Skeletal muscle satellite cell (primary cell): ENCODE results near the gene TBX4.
"Not testable (repeated sequence)": the region's sequence is repeated elsewhere in the genome, so short reads cannot be mapped to it uniquely, and the experiment has no call there.

Experiments
- H3K27me3 ChIP-seq: 2 replicates; pipeline ENCODE4 v1.7.0; 2013; ENCODE audit warnings: low read length; ENCODE audit not compliant: control insufficient read depth, insufficient read depth
- H3K36me3 ChIP-seq: 2 replicates; pipeline ENCODE4 v1.7.0; 2013; ENCODE audit warnings: mild to moderate bottlenecking, control low read depth, low read length; ENCODE audit not compliant: insufficient read depth
- H3K4me1 ChIP-seq: 2 replicates; pipeline ENCODE4 v1.7.0; 2013; ENCODE audit warnings: low read length; ENCODE audit not compliant: control insufficient read depth, insufficient read depth
- H3K4me2 ChIP-seq: 2 replicates; pipeline ENCODE4 v1.7.0; 2013; ENCODE audit warnings: mild to moderate bottlenecking, low read length
- H3K4me3 ChIP-seq: 2 replicates; pipeline ENCODE4 v1.7.0; 2013; ENCODE audit warnings: low read length
- H3K9ac ChIP-seq: 2 replicates; pipeline ENCODE4 v1.7.0; 2013; ENCODE audit warnings: mild to moderate bottlenecking, low read depth, low read length, moderate library complexity
- H3K9me3 ChIP-seq: replicated peaks from 2 replicates; pipeline ENCODE4 v1.7.0; 2013; ENCODE audit warnings: mild to moderate bottlenecking, control low read depth, low read length

The TBX4 gene

DNA sequence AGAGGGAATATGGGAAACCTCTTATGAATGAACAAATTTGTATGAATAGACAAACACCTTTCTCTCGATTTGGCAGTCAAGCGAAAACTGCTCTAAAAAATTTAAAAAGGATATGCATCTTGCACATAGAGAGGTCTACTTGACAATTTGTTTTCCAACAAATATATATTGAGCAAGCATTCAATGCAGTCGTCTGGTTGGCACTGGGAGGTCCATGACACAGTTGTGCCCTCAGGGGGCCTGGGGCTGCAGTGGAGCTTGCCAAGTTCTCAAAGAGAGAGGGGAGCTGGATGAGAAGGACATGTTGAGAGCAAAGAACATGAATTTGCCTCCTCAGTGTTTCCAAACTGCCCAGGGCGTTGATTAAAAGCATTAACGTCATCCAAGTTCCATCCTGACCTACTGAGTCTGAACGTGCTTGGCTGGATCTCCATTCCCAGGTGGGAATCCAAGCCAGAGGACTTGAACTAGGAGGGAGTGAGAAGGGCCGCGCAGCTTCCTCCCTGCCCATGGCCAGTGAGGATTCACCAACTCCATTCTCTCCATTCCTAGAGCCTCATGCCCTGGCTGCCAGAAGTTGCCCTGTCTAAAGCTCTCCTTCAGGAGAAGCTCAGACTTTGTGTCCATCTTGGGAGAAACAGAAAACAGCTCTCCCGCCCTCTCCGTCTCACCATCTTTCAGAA, 28.1 kb upstream of the TBX4 start:
- no peak overlapping the region for H3K9ac ChIP-seq
- peaks cover 25% of the 10 kb centered on the region for H3K27me3 ChIP-seq
- no peak overlapping the region for H3K4me2 ChIP-seq
- no peaks in the 10 kb centered on the region for H3K9me3 ChIP-seq
- H3K4me3 ChIP-seq: no peak overlapping the region
- H3K4me1 ChIP-seq: peaks cover 9% of the 10 kb centered on the region
- no peaks in the 10 kb centered on the region for H3K36me3 ChIP-seq

DNA sequence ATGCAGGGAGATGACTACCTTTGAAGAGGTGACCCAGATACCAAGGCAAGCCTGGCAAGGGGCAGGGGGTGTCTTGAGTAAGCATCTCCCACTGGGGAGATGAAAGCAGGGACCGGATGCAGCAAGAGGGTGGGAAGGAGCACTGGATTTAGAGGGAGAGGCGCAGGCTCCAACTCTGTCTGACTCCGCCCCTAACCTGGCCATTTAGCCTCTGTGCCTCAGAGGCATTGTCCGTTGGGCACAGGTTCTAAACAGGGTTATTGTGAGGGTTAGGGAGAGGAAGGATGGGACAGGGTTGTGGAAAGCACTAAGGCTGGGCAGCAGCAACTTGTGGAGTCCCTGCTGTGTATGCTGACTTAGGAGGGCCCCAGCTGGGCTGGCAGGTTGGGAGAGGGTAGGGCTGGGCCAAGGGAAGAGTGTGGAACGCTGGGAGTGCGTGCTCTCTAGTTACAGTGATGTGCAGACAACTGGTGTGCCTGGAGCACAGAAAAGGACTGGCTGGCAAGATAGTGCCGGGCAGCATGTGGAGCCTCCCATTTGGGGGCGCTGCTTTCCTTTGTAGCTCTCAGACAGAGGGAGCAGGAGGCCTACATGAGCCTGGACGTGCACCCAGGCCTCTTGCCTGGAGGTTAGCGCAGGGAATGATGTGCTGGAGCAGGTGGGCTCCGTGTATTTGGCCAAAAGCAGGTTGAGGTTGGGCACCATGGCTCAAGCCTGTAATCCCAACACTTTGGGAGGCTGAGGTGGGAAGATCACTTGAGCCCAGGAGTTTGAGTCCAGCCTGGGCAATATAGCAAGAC, 26.3 kb upstream of the TBX4 start:
- Histone ChIP-seq H3K27me3 (peaks cover 17% of the 10 kb centered on the region), H3K4me1 (peaks cover 9% of the 10 kb centered on the region), H3K4me3 (no peak overlapping the region), H3K9me3 (no peaks in the 10 kb centered on the region), H3K4me2 (no peak overlapping the region), H3K36me3 (no peaks in the 10 kb centered on the region), H3K9ac (no peak overlapping the region)

DNA sequence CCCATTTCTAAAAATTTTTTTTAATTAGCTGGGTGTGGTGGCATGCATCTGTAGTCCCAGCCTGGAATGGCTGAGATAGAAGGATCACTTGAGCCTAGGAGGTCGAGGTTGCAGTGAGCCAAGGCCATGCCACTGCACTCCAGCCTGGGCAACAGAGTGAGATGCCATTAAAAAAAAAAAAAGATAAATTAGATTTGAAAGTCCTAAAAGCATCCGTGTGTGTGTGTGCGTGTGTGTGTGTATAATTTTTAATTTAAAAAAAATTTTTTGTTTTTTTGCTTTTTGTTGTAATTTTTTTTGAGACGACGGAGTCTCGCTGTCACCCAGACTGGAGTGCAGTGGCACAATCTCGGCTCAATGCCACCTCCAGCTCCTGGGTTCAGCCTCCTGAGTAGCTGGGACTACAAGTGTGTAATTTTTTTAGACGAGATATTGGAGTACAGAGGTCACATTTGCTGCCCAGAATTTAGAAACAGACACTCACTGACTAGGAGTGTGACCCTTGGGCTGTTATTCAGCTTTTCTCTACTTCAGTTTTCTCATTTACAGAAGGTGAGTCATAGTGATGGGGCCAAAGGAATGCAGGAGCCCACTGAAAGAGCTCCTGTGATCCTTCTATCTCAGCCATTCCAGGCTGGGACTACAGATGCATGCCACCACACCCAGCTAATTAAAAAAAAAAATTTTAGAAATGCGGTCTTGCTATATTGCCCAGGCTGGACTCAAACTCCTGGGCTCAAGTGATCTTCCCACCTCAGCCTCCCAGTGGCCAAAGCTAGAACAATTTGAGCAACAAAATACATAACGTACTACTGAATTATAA, 25.5 kb upstream of the TBX4 start:
- Histone ChIP-seq H3K36me3 (no peaks in the 10 kb centered on the region), H3K9ac (no peak overlapping the region), H3K4me3 (no peak overlapping the region), H3K4me1 (peaks cover 11% of the 10 kb centered on the region), H3K9me3 (no peaks in the 10 kb centered on the region), H3K27me3 (peaks cover 10% of the 10 kb centered on the region), H3K4me2 (no peak overlapping the region)

DNA sequence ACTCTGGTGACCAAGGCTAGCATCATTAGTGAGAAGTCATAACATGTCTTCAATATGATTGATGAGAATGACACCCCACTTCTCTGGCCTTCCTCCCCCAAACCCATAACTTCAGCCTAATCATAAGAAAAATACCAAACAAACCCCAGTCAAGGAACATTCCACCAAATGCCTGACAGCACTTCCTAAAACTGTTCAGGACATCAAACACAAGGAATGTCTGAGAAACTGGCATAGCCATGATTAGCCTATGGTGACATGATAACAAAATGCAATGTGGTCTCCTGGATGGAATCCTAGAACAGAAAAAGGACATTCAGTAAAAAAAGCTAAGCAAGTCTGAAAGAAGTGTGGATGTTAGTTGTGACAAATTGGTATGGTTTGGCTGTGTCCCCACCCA, 24.7 kb upstream of the TBX4 start:
- H3K9me3 ChIP-seq: no peaks in the 10 kb centered on the region
- H3K36me3 ChIP-seq: no peaks in the 10 kb centered on the region
- H3K4me3 ChIP-seq: no peak overlapping the region
- H3K4me2 ChIP-seq: no peak overlapping the region
- H3K27me3 ChIP-seq: peaks cover 4% of the 10 kb centered on the region
- H3K4me1 ChIP-seq: peaks cover 13% of the 10 kb centered on the region
- H3K9ac ChIP-seq: no peak overlapping the region

DNA sequence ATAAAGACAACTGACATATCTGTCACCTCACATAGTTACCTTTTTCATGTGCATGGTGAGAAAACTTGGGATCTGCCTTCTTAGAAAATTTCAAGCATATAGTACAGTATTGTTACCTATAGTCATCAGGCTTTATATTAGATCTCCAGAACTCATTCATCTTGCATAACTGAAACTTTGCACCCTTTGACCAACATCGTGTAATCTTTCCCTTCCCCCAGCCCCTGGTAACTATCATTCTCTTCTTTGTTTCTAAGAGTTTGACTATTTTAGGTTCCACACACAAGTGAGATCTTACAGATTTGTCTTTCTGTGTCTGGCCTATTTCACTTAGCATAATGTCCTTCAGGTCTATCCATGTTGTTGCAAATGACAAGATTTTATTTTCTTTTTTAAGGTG, 22.9 kb upstream of the TBX4 start:
- no peaks in the 10 kb centered on the region for H3K27me3 ChIP-seq
- no peaks in the 10 kb centered on the region for H3K9me3 ChIP-seq
- no peak overlapping the region for H3K4me2 ChIP-seq
- H3K36me3 ChIP-seq: no peaks in the 10 kb centered on the region
- H3K9ac ChIP-seq: no peak overlapping the region
- no peak overlapping the region for H3K4me3 ChIP-seq
- peaks cover 13% of the 10 kb centered on the region for H3K4me1 ChIP-seq

DNA sequence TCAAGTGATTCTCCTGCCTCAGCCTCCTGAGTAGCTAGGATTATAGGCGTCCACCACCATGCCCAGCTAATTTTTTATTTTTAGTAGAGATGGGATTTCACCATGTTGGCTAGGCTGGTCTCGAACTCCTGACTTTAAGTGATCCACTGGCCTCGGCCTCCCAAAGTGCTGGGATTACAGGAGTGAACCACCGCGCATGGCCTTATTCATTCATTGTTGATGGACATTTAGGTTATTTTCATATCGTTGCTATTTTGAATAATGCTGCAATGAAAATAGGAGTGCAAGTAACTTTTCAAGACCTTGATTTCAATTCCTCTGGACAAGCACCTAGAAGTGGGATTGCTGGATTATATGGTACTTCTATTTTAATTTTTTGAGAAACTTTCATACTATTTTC, 22.4 kb upstream of the TBX4 start:
- not testable (repeated sequence) for H3K4me3 ChIP-seq, H3K27me3 ChIP-seq, H3K4me2 ChIP-seq, H3K9me3 ChIP-seq, H3K36me3 ChIP-seq, H3K9ac ChIP-seq
- H3K4me1 ChIP-seq: peaks cover 13% of the 10 kb centered on the region

DNA sequence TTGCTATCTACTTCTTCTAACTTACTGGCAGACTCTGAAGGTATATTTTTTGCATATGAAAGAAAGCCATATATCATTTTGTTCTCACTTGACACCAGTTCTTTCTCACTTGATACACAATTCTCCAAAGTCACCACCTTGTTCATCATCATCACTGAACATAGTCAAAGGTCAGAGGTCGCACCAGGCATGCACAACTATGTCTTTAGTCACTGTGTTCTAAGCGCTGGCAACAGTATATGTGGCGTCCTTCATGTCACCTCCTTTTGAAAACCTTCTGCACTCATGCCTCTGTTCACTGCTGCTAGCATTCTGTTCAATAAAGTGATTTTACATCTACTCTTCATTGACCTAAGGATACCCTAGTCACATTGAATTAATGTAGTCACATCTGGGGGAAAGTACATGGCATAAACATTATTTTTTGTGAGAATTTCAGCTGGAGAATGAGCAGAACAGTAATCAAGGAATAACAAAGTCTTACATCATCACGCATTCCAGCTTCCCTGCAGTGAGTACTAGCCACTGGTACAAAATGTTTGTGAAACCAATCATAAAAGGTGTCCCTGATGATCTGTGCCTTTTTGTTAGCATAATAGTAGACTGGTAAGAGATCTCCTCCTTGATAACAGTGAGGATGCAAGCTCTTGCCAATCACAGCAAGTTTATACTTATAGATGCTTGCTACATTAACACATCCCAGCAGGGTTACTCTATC, 20.5 kb upstream of the TBX4 start:
- Histone ChIP-seq H3K36me3 (no peaks in the 10 kb centered on the region), H3K27me3 (no peaks in the 10 kb centered on the region), H3K4me2 (no peak overlapping the region), H3K9me3 (peaks cover 8% of the 10 kb centered on the region), H3K4me1 (peaks cover 11% of the 10 kb centered on the region), H3K9ac (no peak overlapping the region), H3K4me3 (no peak overlapping the region)

DNA sequence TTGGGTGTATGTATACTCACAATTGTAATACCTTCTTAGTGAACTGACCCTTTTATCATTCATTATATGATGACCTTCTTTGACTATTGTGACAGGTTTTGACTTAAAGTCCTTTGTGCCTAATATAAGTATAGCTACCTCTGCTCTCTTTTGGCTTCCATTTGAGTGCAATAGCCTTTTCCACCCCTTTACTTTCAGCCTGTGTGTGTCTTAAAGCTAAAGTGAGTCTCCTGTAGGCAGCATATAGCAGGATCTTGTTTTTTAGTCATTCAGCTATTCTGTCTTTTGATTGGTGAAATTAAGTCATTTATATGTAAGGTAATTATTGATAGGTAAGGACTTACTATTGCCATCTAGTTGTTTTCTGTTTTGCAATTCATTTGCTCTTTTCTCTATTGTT, 15.9 kb upstream of the TBX4 start:
- no peak overlapping the region for H3K4me2 ChIP-seq
- H3K4me3 ChIP-seq: no peak overlapping the region
- peaks cover 5% of the 10 kb centered on the region for H3K4me1 ChIP-seq

DNA sequence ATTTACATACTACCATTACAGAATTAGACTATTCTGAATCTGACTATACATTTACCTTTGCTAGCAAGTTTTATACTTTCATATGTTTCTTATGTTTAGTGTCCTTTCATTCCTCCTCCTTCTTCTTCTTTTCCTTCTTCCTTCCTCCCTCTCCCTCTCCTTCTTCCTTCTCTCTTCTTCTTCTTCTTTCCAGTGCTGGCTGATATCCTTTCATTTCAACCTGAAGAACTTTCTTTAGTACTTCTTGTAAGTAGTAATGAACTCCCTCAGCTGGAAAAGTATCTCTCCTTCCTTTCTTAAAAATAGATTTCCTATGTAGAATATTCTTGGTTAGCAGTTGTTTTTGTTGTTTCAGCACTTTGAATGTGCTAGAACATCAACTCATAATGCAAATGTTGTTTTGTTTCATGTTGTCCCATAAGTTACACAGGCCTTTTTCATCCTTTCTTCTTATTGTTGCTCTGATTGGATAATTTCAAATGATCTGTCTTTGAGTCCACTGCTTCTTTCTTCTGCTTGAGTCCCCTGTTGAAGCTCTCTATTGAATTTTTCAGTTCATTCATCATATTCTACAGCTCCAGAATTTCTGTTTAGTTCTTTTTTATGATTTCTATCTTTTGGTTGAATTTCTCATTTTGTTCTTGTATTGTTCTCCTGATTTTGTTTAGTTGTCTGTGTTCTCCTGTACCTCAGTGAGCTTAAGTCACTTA, 15.1 kb upstream of the TBX4 start:
- Histone ChIP-seq H3K4me3 (no peak overlapping the region), H3K27me3 (peaks cover 7% of the 10 kb centered on the region), H3K9ac (no peak overlapping the region), H3K4me2 (no peak overlapping the region), H3K9me3 (peaks cover 8% of the 10 kb centered on the region), H3K36me3 (no peaks in the 10 kb centered on the region), H3K4me1 (no peaks in the 10 kb centered on the region)

More for the DNA sequence above, 15.9 kb upstream of the TBX4 start:
- peaks cover 5% of the 10 kb centered on the region for H3K27me3 ChIP-seq
- H3K9ac ChIP-seq: no peak overlapping the region
- no peaks in the 10 kb centered on the region for H3K36me3 ChIP-seq
- H3K9me3 ChIP-seq: peaks cover 8% of the 10 kb centered on the region

DNA sequence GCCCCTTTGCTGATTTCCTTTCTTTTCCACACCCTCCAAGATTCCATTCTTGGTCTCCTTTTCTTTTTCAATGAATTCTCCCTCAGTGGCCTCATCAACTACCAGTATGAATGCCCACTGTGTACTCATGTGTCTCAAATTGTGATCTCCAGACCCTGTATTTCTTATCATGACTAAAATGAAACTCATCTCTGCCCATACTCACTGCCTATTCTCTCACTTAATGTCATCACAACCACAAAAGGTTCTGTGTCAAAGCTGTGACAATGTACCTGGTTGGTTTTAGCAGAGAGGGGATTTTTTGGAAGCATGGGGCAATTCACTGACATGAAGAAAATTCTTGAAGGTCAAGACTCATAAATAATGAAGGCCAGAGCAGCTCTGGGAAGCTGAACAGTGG, 11.5 kb upstream of the TBX4 start:
- peaks cover 19% of the 10 kb centered on the region for H3K27me3 ChIP-seq
- no peaks in the 10 kb centered on the region for H3K4me1 ChIP-seq
- no peaks in the 10 kb centered on the region for H3K36me3 ChIP-seq

More for the DNA sequence above, 11.5 kb upstream of the TBX4 start:
- no peak overlapping the region for H3K4me3 ChIP-seq
- H3K9me3 ChIP-seq: peaks cover 3% of the 10 kb centered on the region
- H3K4me2 ChIP-seq: no peak overlapping the region
- no peak overlapping the region for H3K9ac ChIP-seq
